Limb (tissue), 2 donors: ENCODE results near the gene ATP1B3.
"Not testable (repeated sequence)": the region's sequence is repeated elsewhere in the genome, so short reads cannot be mapped to it uniquely, and the experiment has no call there.

Experiments
- DNase-seq, 2 donors: peaks; one replicate each; pipeline ENCODE4 v3.0.0-alpha.2; 2016; ENCODE audit errors: extremely low spot score in 2 of 2

The ATP1B3 gene

DNA sequence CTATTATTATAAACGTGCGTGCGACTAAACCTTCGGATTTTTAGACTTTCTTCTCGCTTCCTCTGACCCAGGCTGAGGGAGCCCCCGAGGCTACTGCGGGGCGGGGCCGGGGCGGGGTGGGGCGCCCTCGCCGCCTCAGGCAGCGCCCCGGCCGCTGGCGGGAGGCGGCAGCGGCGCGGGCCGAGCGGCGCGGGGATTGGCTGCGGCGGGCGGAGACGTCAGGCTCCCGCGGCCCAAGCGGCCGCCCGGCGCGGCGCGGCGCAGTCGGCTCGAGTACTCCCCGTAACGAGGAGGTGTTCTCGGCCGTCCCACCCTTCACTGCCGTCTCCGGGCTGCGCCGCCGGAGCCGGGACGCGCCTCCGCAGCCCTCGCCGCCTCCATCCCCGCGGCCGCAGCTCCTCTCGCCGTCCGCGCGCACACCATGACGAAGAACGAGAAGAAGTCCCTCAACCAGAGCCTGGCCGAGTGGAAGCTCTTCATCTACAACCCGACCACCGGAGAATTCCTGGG, at the start of gene ATP1B3:
Gene ATP1B3, plus strand, starts transcription at position 263 of the 510 bp plus-strand sequence. Its CDS starts 159 bp downstream, at position 422.
- DNase-seq, result peak; percentile 83 to 90

- no peak for DNase-seq
Measured at GRCh38 chr3:141828487-141828886, 48.0 kb upstream of the ATP1B3 start.

DNA sequence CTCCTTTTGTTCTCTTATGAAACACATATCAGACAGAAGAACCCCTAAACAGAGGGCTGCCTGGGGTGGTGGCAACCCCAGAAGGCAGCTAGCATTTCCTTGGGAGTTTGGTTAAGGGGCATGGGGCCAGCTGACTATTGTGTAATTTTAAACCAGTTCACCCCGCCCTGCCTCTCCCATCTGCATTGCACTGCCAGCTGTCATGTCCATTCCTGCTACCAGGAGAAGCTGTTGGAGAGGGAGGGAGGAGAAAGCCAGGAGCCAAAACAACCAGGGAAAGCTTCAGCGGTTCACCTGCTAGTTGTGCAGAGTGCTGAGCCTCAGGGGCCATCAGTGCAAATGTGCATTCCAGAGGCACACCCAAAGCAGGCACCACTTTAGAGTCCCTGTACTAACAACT, 47.6 kb upstream of the ATP1B3 start:
- DNase-seq, result peak; percentile 47 to 54

DNA sequence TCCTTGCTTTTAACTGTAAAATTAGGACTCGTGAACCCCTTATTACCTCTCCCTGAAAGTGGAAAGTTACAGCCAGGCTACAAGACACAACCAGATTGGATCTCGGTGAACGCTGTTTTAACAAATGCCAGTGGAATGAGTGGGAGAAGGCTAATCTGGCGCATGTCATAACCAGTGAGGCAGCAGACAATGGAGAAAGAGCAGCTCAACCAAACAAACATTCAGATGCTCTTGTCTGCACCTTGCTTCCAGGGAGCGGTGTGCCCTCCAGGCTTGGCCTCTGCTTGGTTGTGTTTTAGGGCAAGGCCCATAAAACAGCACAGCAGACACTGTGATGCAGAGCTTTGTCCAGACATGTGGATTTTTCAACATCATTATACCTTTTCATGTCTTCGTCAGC, 45.9 kb upstream of the ATP1B3 start:
- DNase-seq, result no peak

DNA sequence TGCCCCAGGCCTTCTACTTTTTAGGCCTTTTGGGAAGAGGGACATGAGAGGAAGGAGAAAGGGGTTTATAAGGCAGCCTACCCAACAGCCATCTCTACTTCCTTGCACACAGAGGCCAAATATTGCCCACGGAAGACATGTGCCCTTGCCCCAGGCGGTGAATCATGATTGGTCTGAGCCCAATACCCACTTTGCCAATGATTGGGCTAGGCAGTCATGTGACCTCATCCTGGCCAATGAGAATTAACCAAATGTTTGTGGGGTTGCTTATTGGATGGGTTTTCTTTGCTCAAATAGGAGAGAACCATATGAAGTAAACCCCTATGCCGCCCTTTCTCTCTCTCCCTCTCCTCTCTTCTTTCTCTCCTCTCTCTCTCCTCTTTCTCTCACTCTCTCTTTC, 42.2 kb upstream of the ATP1B3 start:
- DNase-seq, result no peak

DNA sequence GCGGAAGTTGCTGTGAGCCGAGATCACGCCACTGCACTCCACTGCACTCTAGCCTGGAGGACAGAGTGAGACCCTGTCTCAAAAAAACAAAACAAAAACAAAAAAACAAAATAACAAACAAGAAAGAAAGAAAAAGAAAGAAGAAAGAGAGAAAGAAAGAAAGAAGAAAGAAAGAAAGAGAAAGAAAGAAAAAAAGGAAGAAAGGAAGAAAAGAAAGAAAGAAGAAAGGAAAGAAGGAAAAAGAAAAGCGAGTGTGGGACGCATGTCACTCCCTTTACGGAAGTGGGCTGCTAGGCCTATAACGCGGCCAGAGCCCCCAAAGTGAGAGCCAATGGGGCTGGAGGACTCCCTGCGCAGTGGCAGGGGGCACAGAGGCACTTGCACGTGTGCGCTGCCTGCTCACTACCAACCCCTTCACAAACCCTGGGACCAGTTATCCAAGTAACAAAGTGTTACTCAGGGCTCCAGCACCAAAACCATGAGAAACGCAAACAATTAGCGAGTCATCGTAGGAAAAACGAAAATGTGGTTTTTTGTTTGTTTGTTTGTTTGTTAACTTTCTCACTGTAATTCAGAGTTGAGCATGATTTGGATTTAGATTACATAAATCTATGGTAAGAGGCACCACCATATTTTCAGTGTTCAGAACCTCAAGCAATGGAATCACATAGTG, 40.8 kb upstream of the ATP1B3 start:
- DNase-seq, result no peak

DNA sequence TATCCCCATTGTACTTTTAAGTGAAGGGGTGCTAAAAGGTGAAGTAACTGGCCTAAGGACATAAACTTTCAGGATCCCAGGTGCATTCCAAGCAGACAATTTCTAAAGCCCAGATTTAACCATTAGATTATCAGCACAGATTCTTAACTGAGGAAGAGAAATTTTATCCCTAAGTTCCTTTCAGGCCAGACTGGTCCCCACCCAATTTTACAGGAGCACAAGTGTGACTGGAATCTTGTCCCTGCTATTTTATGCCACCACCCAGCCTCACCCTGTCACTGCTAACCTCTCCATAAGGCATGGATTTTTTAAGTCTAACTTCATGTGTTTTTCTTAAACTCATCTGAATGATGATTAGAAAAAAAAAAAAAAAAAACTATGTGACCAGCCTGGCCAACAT, 37.1 kb upstream of the ATP1B3 start:
- no peak for DNase-seq

- no peak for DNase-seq
Measured at GRCh38 chr3:141840737-141841544, 35.5 kb upstream of the ATP1B3 start.

GRCh38 chr3:141844108-141844507, 32.3 kb upstream of the ATP1B3 start:
- DNase-seq, result no peak

GRCh38 chr3:141844812-141845211, 31.6 kb upstream of the ATP1B3 start:
- no peak for DNase-seq

DNA sequence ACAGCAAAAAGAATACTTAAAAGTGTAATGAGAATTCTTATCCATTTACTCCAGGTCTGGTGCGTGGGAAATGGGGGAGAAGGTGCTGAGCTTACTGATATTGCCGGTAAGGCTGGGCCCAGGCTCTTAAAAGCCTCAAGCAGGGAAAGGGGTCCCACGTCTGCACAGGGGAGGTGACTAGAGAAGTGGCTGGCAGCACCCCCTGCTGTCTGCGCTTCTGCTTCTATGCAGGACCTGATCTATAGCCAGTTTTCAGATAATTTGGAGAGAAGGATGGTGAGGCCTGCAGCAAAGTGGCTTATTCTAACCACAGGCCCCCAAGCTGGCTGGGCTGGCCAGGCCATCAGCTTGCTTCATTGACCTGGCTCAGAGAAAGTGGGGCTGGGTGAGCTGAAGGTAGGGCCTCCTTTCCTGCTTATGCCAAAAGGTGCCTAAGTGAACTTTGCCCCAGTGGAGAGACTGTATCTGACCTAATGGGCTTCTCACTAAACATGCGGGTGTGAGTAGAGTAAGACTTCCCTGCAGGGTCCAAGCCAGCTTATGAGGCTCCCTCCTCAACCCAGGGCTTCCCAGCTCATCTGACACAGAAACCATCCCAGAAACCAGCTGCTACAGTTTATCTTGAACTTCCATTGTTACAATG, 30.9 kb upstream of the ATP1B3 start:
- no peak for DNase-seq

- no peak for DNase-seq
Measured at GRCh38 chr3:141846050-141846433, 30.4 kb upstream of the ATP1B3 start.

DNA sequence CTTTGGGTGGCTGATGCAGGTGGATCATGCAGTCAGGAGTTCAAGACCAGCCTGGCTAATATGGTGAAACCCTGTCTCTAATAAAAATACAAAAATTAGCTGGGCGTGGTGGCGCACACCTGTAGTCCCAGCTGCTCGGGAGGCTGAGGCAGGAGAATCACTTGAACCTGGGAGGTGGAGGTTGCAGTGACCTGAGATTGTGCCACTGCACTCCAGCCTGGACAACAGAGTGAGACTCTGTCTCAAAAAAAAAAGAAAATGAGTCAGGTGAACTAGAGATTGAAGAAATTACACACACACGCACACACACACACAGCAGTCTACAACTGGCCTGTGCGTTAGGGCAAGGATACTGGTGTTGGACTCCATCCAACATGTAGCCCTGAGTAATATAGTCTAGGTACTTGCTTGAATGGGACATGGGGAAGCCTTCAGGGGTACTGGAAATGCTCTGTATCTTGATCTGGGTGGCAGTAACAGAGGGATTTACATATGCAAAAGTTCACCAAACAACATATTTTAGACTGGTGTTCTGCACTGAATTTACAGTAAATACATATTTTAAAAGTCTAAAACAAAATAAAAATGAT, 28.2 kb upstream of the ATP1B3 start:
- not testable (repeated sequence) for DNase-seq

GRCh38 chr3:141849056-141849815, 27.2 kb upstream of the ATP1B3 start:
- DNase-seq, result no peak

DNA sequence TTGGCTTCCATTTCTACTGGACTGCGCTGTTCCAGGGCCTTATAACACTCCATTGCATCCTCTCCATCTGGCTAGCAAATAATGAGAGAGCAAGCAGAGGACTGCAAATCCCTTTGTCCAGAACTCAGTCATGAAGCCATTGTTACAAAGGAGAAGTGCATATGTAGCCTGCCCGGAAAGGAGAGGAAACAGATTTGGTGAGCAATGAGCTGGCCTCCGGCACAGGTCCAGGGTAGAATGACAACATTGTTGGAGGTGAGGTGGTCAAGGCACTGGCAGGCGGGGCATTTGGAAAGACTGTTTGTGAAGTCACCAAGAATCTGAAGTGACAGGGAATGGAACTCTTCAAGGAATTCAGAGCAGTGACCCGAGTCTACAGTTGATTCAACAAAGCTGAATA, 25.0 kb upstream of the ATP1B3 start:
- DNase-seq, result no peak

- DNase-seq, result no peak
Measured at GRCh38 chr3:141853081-141853601, 23.3 kb upstream of the ATP1B3 start.

GRCh38 chr3:141853629-141854168, 22.7 kb upstream of the ATP1B3 start:
- no peak for DNase-seq

- DNase-seq, result no peak
Measured at GRCh38 chr3:141854599-141854998, 21.8 kb upstream of the ATP1B3 start.

GRCh38 chr3:141858312-141858711, 18.1 kb upstream of the ATP1B3 start:
- DNase-seq, result no peak

DNA sequence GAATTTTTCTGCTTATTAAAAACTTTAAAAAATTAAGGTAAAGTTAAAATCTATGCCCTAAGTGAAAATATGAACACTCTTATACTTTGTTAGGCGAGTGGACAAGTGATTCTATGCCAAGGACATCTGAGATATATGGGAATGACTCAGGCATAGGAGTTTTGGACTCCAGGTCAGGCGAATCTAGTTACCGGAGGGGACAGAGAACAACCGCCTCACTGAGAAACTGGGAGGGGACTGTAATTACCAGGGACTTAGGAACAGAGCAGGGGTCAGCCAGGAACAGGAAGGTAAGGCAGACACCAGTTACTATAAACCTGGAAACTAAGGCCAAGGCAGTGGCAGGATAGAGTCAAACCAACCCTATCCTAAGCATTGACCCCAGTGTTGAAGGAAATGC, 16.8 kb upstream of the ATP1B3 start:
- DNase-seq, result no peak
